Stimulated activated CD4-positive, alpha-beta T cell treated with anti-CD3 and anti-CD28 coated beads, Interleukin-2, amount 100 ng/mL, for 24 hours (primary cell): ENCODE measurements around the gene BAIAP2.

ENCODE experiments used
- DNase-seq, 2 donors: peaks; one replicate each; pipeline ENCODE4 v3.0.0-alpha.2; 2020

The BAIAP2 gene, protein sequence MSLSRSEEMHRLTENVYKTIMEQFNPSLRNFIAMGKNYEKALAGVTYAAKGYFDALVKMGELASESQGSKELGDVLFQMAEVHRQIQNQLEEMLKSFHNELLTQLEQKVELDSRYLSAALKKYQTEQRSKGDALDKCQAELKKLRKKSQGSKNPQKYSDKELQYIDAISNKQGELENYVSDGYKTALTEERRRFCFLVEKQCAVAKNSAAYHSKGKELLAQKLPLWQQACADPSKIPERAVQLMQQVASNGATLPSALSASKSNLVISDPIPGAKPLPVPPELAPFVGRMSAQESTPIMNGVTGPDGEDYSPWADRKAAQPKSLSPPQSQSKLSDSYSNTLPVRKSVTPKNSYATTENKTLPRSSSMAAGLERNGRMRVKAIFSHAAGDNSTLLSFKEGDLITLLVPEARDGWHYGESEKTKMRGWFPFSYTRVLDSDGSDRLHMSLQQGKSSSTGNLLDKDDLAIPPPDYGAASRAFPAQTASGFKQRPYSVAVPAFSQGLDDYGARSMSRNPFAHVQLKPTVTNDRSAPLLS

GRCh38 chr17:81034779-81035520 lies at the start of gene BAIAP2:
TSS of gene BAIAP2 (plus strand) at chr17:81035151. CDS start at chr17:81035255, 104 bp downstream.
- peak; percentile 98 to 99 for DNase-seq

DNA sequence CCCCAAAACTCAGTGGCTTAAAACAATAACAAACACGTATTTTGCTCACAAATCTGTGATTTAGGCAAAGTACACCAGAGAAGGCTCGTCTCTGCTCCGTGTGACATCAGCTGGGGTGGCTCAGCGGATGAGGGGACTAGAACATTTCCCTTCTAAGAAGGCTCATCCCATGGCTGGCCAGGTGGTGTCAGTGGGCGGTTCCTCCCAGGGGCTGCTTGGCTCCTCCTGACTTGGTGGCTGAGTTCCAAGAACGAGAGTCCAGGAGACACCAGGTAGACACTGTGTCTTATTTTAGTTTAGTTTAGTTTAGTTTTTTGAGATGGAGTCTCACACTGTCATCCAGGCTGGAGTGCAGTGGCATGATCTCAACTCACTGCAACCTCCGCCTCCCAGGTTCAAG lies 48.9 kb upstream of the BAIAP2 start:
- DNase-seq, result no peak

- DNase-seq, result no peak
Observed at GRCh38 chr17:80986816-80987475, 48.0 kb upstream of the BAIAP2 start.

- no peak for DNase-seq
Observed at GRCh38 chr17:80987941-80988461, 47.0 kb upstream of the BAIAP2 start.

- no peak for DNase-seq
Observed at GRCh38 chr17:80989586-80989913, 45.4 kb upstream of the BAIAP2 start.

DNA sequence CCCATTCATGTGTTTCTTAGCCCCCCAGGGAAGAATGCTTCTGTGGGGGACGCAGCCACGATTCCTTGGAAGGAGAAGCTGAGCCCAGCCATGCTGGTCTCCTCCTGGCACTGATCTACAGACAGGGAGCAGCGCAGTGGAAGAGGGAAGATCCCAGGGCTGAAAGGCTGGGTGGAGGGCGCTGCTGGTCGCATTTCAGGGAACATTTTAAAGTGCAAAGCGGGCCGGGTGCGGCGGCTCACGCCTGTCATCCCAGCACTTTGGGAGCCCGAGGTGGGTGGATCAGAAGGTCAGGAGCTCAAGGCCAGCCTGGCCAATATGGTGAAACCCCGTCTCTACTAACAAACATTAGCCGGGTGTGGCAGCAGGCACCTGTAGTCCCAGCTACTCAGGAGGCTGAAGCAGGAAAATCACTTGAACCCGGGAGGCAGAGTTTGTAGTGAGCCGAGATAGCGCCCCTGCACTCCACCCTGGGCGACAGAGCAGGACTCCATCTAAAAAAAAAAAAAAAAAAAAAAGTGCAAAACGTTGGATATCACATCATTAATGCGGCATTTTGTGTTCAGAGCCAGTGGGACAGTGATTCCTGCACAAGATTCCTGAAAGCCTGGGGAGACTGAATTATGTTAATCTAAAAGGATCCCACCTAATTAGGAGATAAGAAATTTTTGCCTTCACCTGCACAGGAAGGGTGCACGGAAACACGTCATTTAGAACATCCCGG lies 43.9 kb upstream of the BAIAP2 start:
- DNase-seq, result no peak

DNA sequence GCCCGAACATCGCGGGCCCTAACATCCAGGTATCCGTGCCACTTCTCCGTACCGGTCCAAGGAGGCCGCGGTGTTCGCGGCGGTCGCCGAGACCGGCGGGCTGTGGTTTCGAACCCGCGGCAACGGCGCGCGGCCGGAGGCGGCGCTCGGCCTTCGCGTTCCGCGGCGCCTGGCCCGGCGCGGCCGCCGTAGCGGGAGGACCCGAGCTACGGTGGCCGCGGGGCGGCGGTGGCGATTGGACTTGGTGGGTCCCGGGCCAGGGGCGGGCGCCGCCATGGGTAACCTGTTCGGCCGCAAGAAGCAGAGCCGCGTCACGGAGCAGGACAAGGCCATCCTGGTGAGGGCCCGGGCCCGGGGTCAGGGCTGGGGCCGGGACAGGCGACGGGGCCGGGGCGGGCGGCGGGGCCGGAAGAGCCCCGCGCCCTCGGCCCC lies 43.3 kb upstream of the BAIAP2 start, which contains the start of gene CHMP6:
CHMP6 (plus strand) TSS at position 197 of the 432 bp plus-strand sequence; CDS start at position 275, 78 bp downstream.
- DNase-seq, result peak; percentile 75 to 80

DNA sequence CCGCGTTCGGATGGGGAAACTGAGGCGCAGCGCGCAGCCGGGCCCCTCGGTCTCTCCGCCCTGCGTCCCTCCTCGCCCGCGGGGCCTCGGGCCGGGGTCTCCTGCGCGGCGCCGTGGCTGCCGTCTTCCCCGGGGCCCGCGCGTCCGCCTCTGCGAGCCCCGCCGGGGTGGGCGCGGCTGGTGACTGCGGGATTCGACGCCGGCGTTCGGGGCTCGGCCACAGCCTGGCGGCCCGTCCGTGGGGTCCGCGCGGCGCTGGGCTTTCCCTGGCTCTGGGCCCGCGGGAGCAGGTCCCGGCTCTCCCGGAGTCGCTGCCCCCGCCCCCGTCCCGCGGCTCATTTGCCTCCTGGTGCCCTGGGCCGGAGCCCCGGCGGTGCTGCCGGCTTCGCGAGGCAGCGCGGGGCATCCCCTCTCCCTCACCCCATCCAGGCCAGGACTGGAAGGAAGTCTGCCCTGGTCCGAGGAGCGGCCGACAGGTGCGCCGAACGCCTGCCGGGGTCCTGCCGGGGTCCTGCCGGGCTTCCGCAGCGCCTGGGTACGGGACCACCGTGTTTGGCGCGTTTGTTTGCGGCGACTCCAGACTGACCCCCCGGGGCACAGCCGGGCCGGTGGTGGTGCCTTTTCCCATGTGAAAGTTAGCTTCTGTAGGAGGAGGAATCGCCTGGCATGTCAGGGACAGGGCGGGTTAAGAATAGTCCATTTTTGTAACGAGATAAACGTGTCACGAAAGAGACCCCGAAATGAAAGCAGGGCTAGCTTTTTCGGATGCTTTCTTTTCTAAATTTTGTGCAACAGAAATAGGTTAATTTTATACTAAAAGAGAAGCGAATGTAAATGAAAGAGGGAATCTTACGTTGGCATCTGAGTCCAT lies 42.6 kb upstream of the BAIAP2 start:
- no peak for DNase-seq

GRCh38 chr17:80992948-80993624 lies 41.9 kb upstream of the BAIAP2 start:
- no peak for DNase-seq

DNA sequence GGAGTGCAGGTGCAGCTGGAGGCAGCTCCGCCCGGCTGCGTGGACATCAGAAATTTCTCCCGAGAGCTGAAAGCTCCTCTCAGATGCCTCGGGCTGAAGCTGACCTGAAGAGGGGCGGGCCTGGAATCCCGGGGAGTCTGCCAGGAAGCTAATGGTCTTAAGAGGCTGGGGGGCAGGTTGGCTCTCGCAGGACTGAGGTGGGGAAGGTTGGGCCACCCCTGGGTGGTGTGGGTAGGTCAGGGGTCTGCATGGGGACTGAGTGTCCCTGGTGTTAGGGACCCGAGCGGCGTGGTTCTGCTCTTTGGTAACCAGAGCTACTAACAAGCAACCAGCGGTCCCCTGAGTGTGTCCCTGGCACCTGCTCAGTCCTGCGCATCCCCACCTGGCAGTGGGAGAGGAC lies 39.8 kb upstream of the BAIAP2 start:
- DNase-seq, result no peak

- DNase-seq, result no peak
Observed at GRCh38 chr17:80996422-80997305, 38.3 kb upstream of the BAIAP2 start.

DNA sequence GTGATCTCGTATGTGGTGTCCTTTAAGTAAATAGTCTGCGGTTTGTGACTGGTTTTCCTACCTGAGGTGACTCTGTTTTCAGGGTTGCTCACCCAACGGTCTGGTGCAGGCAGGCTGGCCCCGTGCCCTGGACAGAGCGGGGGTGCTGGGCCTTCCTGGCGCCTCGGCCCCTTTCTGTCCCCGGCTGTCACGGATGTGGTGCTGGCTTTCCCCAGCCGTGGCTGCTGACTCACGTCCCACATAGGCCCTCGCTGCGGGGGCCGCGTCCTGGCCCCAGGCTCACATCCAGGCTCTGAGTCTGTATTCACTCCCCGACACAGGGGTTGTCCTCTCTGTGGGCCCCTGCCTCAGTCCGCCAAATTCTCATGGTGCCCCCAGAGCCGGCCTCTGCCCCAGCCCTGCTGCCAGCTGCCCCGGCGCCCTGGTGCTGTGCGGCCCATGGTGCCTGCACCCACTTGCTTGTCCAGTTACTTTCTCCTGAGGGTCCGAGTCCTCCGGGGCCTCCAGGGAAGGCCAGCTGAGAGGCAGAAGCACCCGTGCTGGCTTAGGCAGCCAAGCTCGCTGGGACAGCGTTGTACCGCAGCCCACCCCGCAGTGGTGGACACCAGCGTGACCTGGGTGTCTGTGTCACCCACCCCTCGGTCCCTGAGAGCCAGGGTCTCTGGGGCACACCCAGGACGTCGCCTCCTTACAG lies 37.4 kb upstream of the BAIAP2 start:
- DNase-seq, result no peak

- no peak for DNase-seq
Observed at GRCh38 chr17:80998118-80998747, 36.7 kb upstream of the BAIAP2 start.

DNA sequence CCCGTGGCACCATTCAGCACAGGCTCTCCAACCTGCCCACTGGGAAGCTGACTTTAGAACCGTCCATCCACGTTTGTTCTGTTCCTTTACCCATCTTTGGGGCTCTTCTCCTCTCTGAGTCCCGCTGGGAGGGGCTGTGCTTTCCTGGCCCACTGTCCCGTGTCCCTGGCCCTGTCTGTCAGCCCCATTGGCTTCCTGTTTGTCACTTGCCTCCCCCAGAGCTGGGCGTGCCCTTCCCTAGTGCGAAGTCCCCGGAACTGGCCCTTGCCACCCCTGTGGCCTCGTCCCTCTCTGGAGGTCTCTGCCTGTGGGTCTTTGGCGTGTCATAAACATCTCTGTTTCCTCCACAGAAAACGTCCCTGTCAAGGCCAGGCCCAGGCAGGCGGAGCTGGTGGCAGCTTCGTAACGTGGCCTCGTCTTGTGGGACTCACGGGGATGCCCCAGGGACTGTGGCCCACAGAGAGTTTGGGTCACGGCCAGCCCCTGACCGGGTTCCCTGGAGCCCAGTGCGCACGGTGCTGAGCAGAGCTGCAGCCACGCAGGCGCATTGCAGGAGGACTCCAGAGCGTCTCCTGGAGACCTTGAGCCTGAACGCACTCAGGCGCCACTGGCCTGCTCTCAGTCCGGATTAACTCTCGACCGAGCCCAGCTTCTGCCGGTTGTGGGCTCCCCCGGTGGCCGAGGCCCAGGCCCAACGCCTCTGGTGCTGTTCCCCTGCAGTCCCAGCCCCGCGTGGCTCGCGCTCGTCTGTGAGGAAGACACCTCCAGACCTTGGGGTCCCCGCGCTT lies 36.0 kb upstream of the BAIAP2 start:
- no peak for DNase-seq

DNA sequence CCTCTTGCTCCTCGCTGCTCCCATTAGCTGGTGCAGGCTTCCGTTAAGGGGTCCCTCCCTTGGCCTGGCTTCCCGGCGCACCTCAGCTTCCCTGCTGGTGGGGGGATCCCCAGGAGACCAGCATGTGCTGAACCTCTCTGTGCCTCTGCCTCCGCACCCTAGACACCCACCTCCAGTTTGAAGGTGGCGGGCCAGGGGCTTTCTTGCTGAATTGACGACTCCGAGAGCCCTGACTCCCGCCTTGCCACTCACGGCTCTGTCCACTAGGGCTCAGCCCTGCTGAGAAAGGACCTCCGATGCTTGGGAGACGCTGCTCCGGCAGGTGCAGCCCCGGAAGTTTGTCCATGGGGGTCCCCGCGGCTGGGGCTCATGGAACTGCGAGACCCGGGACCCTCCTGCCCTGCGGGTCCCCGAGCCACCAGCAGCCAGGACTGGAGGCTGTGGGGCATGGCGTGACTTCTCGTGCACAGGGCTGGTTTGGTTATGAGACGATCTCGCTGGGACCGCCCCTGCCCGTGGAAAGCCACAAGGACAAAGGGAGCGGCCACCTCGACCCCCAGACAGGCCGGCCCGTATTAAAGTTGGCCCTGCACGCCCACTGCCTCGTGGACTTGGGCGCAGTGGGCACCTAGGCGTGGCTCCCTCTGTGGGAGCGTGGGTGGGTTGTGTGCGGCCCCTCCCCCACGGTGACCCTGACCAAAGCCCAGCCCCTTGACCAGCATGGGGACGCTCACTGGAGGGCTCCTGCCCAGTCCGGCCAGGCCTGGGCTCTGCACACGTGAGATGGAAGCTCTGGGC lies 35.2 kb upstream of the BAIAP2 start:
- no peak for DNase-seq

GRCh38 chr17:81000334-81000630 lies 34.7 kb upstream of the BAIAP2 start:
- no peak for DNase-seq
